ENCODE results near the gene SOAT2.
"Not testable (repeated sequence)": the region's sequence is repeated elsewhere in the genome, so short reads cannot be mapped to it uniquely, and the experiment has no call there.

GRCh38 chr12:53163008-53163407, 59.7 kb downstream of the SOAT2 start:
- TF ChIP-seq CTCF, POLR2AphosphoS5 (IDR thresholded peaks at IDR 0.05): not testable (repeated sequence)
